ENCODE data around the gene DDX56.

GRCh38 chr7:44609829-44610228 is 36.1 kb upstream of the DDX56 start:
- TF ChIP-seq CTCF (IDR thresholded peaks at IDR 0.05; ENCODE audit: insufficient read depth, low read depth, low read length) (no peak), EZH2 (IDR thresholded peaks at IDR 0.05; ENCODE audit: insufficient read depth, low read length) (no peak)
